DND-41 (cell line): ENCODE measurements around the gene ZNF621.

Experiments
- ATAC-seq: fragments of 200-7000 bp; cut with Tn5 transposase; 3 replicates; pipeline ENCODE4 v1.9.1; 2021; ENCODE audit warnings: low read depth; ENCODE audit not compliant: insufficient read depth
- DNase-seq: peaks from one replicate; pipeline ENCODE4 v3.0.0-alpha.2; 2020
- H2AFZ ChIP-seq: 2 replicates; pipeline ENCODE4 v1.6.0; 2012; ENCODE audit warnings: low read depth, low read length
- H3K27ac ChIP-seq: 2 replicates; pipeline ENCODE4 v1.5.1; 2012; ENCODE audit warnings: low read length, inconsistent platforms
- H3K27me3 ChIP-seq: fragments of 200-600 bp; sonication (generic); 2 replicates; pipeline ENCODE4 v1.6.0; 2012; ENCODE audit warnings: low read length, mild to moderate bottlenecking, inconsistent platforms; ENCODE audit not compliant: insufficient read depth, poor library complexity
- H3K36me3 ChIP-seq: 2 replicates; pipeline ENCODE4 v1.5.1; 2012; ENCODE audit warnings: low read length, inconsistent platforms; ENCODE audit not compliant: insufficient read depth
- H3K4me1 ChIP-seq: 2 replicates; pipeline ENCODE4 v1.5.1; 2012; ENCODE audit warnings: mild to moderate bottlenecking, low read length; ENCODE audit not compliant: insufficient read depth
- H3K4me2 ChIP-seq: 2 replicates; pipeline ENCODE4 v1.6.0; 2012; ENCODE audit warnings: mild to moderate bottlenecking, moderate library complexity, low read length, inconsistent platforms; ENCODE audit not compliant: insufficient read depth
- H3K4me3 ChIP-seq, 2 experiments: fragments of 200-600 bp in 1 of 2; shearing (Covaris generic) in 1 of 2; 2 replicates each; pipeline ENCODE4 v1.5.1; 2012 to 2016; ENCODE audit warnings: inconsistent platforms in 2 of 2, low read length in 2 of 2, mild to moderate bottlenecking in 2 of 2, low read depth in 1 of 2, moderate library complexity in 1 of 2
- H3K79me2 ChIP-seq: 2 replicates; pipeline ENCODE4 v1.6.0; 2012; ENCODE audit warnings: low read length, inconsistent platforms; ENCODE audit not compliant: insufficient read depth
- H3K9ac ChIP-seq: 2 replicates; pipeline ENCODE4 v1.6.0; 2012; ENCODE audit warnings: low read depth, mild to moderate bottlenecking, inconsistent platforms, low read length, moderate library complexity
- H3K9me3 ChIP-seq: 2 replicates; pipeline ENCODE4 v1.5.1; 2012; ENCODE audit warnings: low read length, moderate library complexity, mild to moderate bottlenecking, inconsistent platforms; ENCODE audit not compliant: insufficient read depth, severe bottlenecking
- H4K20me1 ChIP-seq: 2 replicates; pipeline ENCODE4 v1.6.0; 2012; ENCODE audit warnings: low read length; ENCODE audit not compliant: insufficient read depth
- EZH2 ChIP-seq: IDR thresholded peaks from 3 replicates; pipeline ENCODE4 v1.6.1; 2012; ENCODE audit warnings: borderline replicate concordance, low read depth, mild to moderate bottlenecking, moderate library complexity, low read length, inconsistent platforms; ENCODE audit not compliant: severe bottlenecking
- TF ChIP-seq, protein P1 (sequence below): IDR thresholded peaks from 2 replicates; pipeline ENCODE4 v1.5.1; 2012; ENCODE audit warnings: borderline replicate concordance, low read length, moderate library complexity, mild to moderate bottlenecking; ENCODE audit not compliant: poor library complexity, severe bottlenecking; ENCODE audit errors: extremely low read depth

Gene ZNF621

DNA sequence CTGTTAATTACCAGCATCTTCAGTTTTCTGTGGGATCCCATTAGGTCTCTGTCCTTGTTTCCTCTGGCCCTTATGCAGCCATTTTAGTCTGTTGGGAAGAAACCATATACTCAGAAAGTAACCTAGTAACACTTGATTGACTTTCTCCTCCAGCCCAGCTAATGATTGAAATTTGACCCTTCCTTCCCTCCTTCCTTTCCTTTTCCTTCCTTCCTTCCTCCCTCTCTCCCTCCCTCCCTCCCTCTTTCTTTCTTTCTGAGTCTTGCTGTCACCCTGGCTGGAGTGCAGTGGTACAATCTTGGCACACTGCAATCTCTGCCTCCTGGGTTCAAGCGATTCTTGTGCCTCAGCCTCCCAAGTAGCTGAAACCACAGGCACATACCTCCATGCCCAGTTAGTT is 24.8 kb upstream of the ZNF621 start:
- DNase-seq (no peak), ATAC-seq (no peak)
- TF ChIP-seq EZH2, result no peak
- TF ChIP-seq, protein P1, sequence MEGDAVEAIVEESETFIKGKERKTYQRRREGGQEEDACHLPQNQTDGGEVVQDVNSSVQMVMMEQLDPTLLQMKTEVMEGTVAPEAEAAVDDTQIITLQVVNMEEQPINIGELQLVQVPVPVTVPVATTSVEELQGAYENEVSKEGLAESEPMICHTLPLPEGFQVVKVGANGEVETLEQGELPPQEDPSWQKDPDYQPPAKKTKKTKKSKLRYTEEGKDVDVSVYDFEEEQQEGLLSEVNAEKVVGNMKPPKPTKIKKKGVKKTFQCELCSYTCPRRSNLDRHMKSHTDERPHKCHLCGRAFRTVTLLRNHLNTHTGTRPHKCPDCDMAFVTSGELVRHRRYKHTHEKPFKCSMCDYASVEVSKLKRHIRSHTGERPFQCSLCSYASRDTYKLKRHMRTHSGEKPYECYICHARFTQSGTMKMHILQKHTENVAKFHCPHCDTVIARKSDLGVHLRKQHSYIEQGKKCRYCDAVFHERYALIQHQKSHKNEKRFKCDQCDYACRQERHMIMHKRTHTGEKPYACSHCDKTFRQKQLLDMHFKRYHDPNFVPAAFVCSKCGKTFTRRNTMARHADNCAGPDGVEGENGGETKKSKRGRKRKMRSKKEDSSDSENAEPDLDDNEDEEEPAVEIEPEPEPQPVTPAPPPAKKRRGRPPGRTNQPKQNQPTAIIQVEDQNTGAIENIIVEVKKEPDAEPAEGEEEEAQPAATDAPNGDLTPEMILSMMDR, result no peak
- peaks cover 2% of the 10 kb centered on the region; the same call in 1 of the 2 replicates for H3K4me1 ChIP-seq
- H2AFZ ChIP-seq, result no peak overlapping the region
- H3K27me3 ChIP-seq, result no peaks in the 10 kb centered on the region
- no peak overlapping the region for H3K27ac ChIP-seq
- no peak overlapping the region for H3K9ac ChIP-seq
- H4K20me1 ChIP-seq, result no peaks in the 10 kb centered on the region
- no peaks in the 10 kb centered on the region for H3K9me3 ChIP-seq
- no peaks in the 10 kb centered on the region for H3K79me2 ChIP-seq
- H3K36me3 ChIP-seq, result no peaks in the 10 kb centered on the region
- H3K4me3 ChIP-seq, result no peak overlapping the region
- no peak overlapping the region for H3K4me2 ChIP-seq

DNA sequence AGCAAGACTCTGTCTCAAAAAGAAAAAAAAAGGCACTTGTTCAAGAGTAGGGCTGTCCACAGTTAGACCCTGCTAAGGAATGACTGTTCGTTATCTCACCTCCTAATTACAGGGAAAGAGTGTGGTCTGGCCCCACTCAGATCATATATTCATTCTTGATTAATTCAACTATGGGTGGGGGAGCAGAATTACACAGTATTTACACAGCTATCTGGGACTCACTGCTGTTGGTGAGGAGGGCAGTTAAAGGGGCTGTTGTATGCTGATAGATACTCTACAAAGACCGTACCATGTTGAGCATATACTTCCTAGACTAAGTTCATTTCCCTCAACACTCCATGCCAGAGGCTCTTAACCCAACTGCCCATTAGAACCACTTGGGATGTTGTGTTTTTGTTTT is 22.7 kb upstream of the ZNF621 start:
- no peak for DNase-seq
- H3K36me3 ChIP-seq, result no peaks in the 10 kb centered on the region
- no peak overlapping the region for H3K9ac ChIP-seq
- no peak overlapping the region for H3K27ac ChIP-seq
- TF ChIP-seq EZH2, result no peak
- TF ChIP-seq, protein P1, result no peak
- peaks cover 21% of the 10 kb centered on the region for H3K4me1 ChIP-seq
- no peaks in the 10 kb centered on the region for H3K79me2 ChIP-seq
- ATAC-seq, result no peak
- H3K9me3 ChIP-seq, result no peaks in the 10 kb centered on the region
- no peak overlapping the region for H2AFZ ChIP-seq
- no peaks in the 10 kb centered on the region for H3K27me3 ChIP-seq
- H3K4me3 ChIP-seq, result no peak overlapping the region
- no peak overlapping the region for H3K4me2 ChIP-seq
- H4K20me1 ChIP-seq, result no peaks in the 10 kb centered on the region

DNA sequence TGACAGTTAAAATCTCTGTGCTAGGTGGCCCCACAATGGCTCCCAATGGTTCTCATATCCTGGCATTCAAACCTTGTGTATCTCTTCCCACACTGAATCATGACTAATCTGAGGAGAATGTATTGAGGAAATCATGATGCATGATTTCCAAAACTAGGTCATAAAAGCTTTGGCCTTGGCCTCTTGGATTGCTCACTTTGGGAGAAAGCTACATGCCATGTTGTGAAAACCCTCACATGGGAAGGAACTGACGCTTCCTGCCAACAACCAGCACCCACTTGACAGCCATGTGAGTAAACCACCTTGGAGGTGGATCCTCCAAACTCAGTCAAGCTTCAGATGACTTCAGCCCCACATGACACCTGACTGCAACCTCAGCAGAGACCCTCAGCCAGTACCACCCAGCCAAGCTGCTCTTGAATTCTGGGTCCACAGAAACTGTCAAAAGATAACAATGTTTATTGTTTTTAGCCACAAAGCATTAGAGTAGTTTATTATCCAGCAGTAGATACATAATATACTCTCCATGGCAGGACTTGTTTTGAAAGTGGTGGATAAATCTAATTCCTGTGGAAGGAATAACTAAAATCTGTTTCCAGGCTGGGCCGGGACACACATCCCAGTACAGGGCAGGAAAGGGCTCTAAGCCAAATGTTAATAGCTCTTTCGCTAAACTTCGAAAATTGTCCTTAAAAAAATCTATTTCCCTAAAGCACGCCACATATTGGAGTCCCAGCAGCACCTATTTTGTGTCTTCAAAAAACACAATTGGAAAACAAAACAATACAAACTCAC is 19.9 kb upstream of the ZNF621 start:
- DNase-seq (no peak), ATAC-seq (no peak)
- Histone ChIP-seq H3K9me3 (no peaks in the 10 kb centered on the region), H2AFZ (peak overlapping the region; percentile 92), H3K27me3 (no peaks in the 10 kb centered on the region), H4K20me1 (no peaks in the 10 kb centered on the region), H3K79me2 (no peaks in the 10 kb centered on the region), H3K27ac (no peak overlapping the region), H3K4me2 (peak overlapping the region; percentile 68), H3K36me3 (peaks cover 5% of the 10 kb centered on the region; the same call in 1 of the 2 replicates), H3K4me1 (peaks cover 27% of the 10 kb centered on the region), H3K4me3 (peak overlapping the region in 1 of 2 experiments; percentile 72; a peak in 2 of 4 replicates), H3K9ac (peak overlapping the region; percentile 57)
- no peak for TF ChIP-seq EZH2
- TF ChIP-seq, protein P1, result no peak
